Coronary artery (tissue), 2 donors: ENCODE data around the gene PDCD11.
"Not testable (repeated sequence)": the region's sequence is repeated elsewhere in the genome, so short reads cannot be mapped to it uniquely, and the experiment has no call there.

Experiments
- DNase-seq: peaks from one replicate; pipeline ENCODE4 v3.0.0-alpha.2; 2017; ENCODE audit warnings: low spot score
- H3K27ac ChIP-seq, 2 donors: fragments of 200-600 bp; sonication (generic); one replicate each; pipeline ENCODE4 v1.5.1; 2016 to 2019
- H3K4me3 ChIP-seq: fragments of 200-600 bp; sonication (generic); 2 replicates; pipeline ENCODE4 v1.5.1; 2016; ENCODE audit warnings: mild to moderate bottlenecking, moderate library complexity
- CTCF ChIP-seq: fragments of 200-600 bp; sonication (generic); IDR thresholded peaks from one replicate; pipeline ENCODE4 v1.5.1; 2019; ENCODE audit warnings: antibody characterized with exemption

The PDCD11 gene

GRCh38 chr10:103396067-103396788 is at the start of gene PDCD11, which contains the start of gene ATP5MK:
Gene PDCD11, plus strand, starts transcription at chr10:103396626. Its CDS starts 1,801 bp downstream, at chr10:103398427.
Gene ATP5MK, minus strand, starts transcription at chr10:103396475. Its CDS starts 4,018 bp downstream, at chr10:103392457.
- peak; percentile 97 for DNase-seq
- TF ChIP-seq CTCF, result no peak
- peak within 1 kb of the TSS; percentile 82 for H3K4me3 ChIP-seq
- peak within 1 kb of the TSS; percentile 70 to 82 for H3K27ac ChIP-seq

GRCh38 chr10:103350175-103350516 is 46.3 kb upstream of the PDCD11 start:
- Histone ChIP-seq H3K4me3 (peak overlapping the region; percentile 82), H3K27ac (peak overlapping the region; percentile 81 to 84)
- TF ChIP-seq CTCF, result no peak
- DNase-seq, result no peak

- peak; percentile 81 for DNase-seq
- peak within 1 kb of the TSS; percentile 81 to 84 for H3K27ac ChIP-seq
- H3K4me3 ChIP-seq, result peak within 1 kb of the TSS; percentile 82
- TF ChIP-seq CTCF, result no peak
These were observed 45.7 kb upstream of the PDCD11 start, which contains the start of gene PCGF6 for GRCh38 chr10:103350517-103351260. Gene PCGF6, minus strand, starts transcription at chr10:103351140. Its CDS starts 74 bp downstream, at chr10:103351066.

- no peak overlapping the region for H3K27ac ChIP-seq
- no peak overlapping the region for H3K4me3 ChIP-seq
- no peak for TF ChIP-seq CTCF
- DNase-seq, result no peak
These were observed 43.1 kb upstream of the PDCD11 start for GRCh38 chr10:103353281-103353680.

GRCh38 chr10:103354567-103354966 is 41.9 kb upstream of the PDCD11 start:
- not testable (repeated sequence) for H3K27ac ChIP-seq, H3K4me3 ChIP-seq, DNase-seq

- Histone ChIP-seq H3K4me3 (no peak overlapping the region), H3K27ac (no peak overlapping the region)
- no peak for DNase-seq
- TF ChIP-seq CTCF, result no peak
These were observed 40.4 kb upstream of the PDCD11 start for GRCh38 chr10:103355906-103356599.

GRCh38 chr10:103359493-103359892 is 36.9 kb upstream of the PDCD11 start:
- not testable (repeated sequence) for H3K4me3 ChIP-seq, H3K27ac ChIP-seq, DNase-seq

- H3K4me3 ChIP-seq, H3K27ac ChIP-seq, DNase-seq: not testable (repeated sequence)
These were observed 35.6 kb upstream of the PDCD11 start for GRCh38 chr10:103360791-103361190.
